ENCODE data around the gene TRIM50.
"Not testable (repeated sequence)": the region's sequence is repeated elsewhere in the genome, so short reads cannot be mapped to it uniquely, and the experiment has no call there.

The TRIM50 gene

GRCh38 chr7:73312831-73313520 lies 14.9 kb downstream of the TRIM50 start:
- DNase-seq, result no peak

GRCh38 chr7:73311421-73311820 lies 16.5 kb downstream of the TRIM50 start:
- not testable (repeated sequence) for DNase-seq

GRCh38 chr7:73308665-73309214 lies 19.1 kb downstream of the TRIM50 start, which contains the start of gene NSUN5:
Gene NSUN5 (minus strand): TSS chr7:73308826. CDS start chr7:73308790, 36 bp downstream.
- DNase-seq, result peak; percentile 86

- no peak for DNase-seq
Observed at GRCh38 chr7:73308074-73308664, 19.7 kb downstream of the TRIM50 start.

- no peak for DNase-seq
Observed at GRCh38 chr7:73307436-73307835, 20.4 kb downstream of the TRIM50 start.

- DNase-seq, result not testable (repeated sequence)
Observed at GRCh38 chr7:73304612-73305387, 23.1 kb downstream of the TRIM50 start.

- DNase-seq, result no peak
Observed at GRCh38 chr7:73304071-73304470, 23.8 kb downstream of the TRIM50 start.

GRCh38 chr7:73303546-73303945 lies 24.3 kb downstream of the TRIM50 start:
- no peak for DNase-seq

- not testable (repeated sequence) for DNase-seq
Observed at GRCh38 chr7:73302846-73303245, 25.0 kb downstream of the TRIM50 start.

- not testable (repeated sequence) for DNase-seq
Observed at GRCh38 chr7:73301108-73301507, 26.8 kb downstream of the TRIM50 start.

- not testable (repeated sequence) for DNase-seq
Observed at GRCh38 chr7:73299812-73300211, 28.1 kb downstream of the TRIM50 start.

- not testable (repeated sequence) for DNase-seq
Observed at GRCh38 chr7:73297706-73298105, 30.2 kb downstream of the TRIM50 start.

GRCh38 chr7:73297235-73297634 lies 30.6 kb downstream of the TRIM50 start:
- not testable (repeated sequence) for DNase-seq

GRCh38 chr7:73277210-73277609 lies 50.7 kb downstream of the TRIM50 start:
- DNase-seq, result not testable (repeated sequence)

- DNase-seq, result not testable (repeated sequence)
Observed at GRCh38 chr7:73267813-73268212, 60.1 kb downstream of the TRIM50 start.

GRCh38 chr7:73266719-73267368 lies 61.0 kb downstream of the TRIM50 start:
- DNase-seq, result not testable (repeated sequence)
